Gastrocnemius medialis (tissue), 4 donors: Measurements from ENCODE around the gene ZNF778. TPM values are rescaled to one million over a fixed set of nuclear protein-coding genes. Genes with fewer than 3 reads are reported as not detected.
A peak's percentile ranks its signal among the peaks of the same experiment; 100 is the strongest.

Experiments
- ATAC-seq, 2 donors: fragments of 150-250 bp; one replicate each; pipeline ENCODE4 v1.9.1; 2016
- DNase-seq, 2 donors: peaks; one replicate each; pipeline ENCODE4 v3.0.0-alpha.2; 2019
- H3K27ac ChIP-seq, 4 donors: fragments of 200-600 bp; sonication (generic); 1 replicate in 1 of 4; 2 replicates in 3 of 4; pipeline ENCODE4 v1.5.1; 2016 to 2018; ENCODE audit warnings: mild to moderate bottlenecking in 2 of 4, moderate library complexity in 1 of 4
- H3K27me3 ChIP-seq, 3 donors: fragments of 200-600 bp; sonication (generic) in 2 of 3; 1 replicate in 1 of 3; 2 replicates in 2 of 3; pipeline versions ENCODE4 v1.5.1 to v1.6.0; 2016 to 2019; ENCODE audit warnings: mild to moderate bottlenecking in 1 of 3, moderate library complexity in 1 of 3
- H3K36me3 ChIP-seq, 2 donors: fragments of 200-600 bp; sonication (generic) in 1 of 2; one replicate each; pipeline ENCODE4 v1.5.1; 2017 to 2018
- H3K4me1 ChIP-seq, 2 donors: fragments of 200-600 bp; sonication (generic) in 1 of 2; one replicate each; pipeline ENCODE4 v1.5.1; 2016 to 2017; ENCODE audit warnings: mild to moderate bottlenecking in 2 of 2
- H3K4me3 ChIP-seq, 4 donors: fragments of 200-600 bp; sonication (generic) in 3 of 4; 1 replicate in 1 of 4; 2 replicates in 3 of 4; pipeline ENCODE4 v1.5.1; 2016 to 2019; ENCODE audit warnings: mild to moderate bottlenecking in 2 of 4
- H3K9me3 ChIP-seq, 3 donors: fragments of 200-600 bp; sonication (generic) in 2 of 3; 1 replicate in 1 of 3; 2 replicates in 2 of 3; pipeline ENCODE4 v1.5.1; 2016 to 2019
- POLR2A ChIP-seq, 2 donors: fragments of 450-650 bp; IDR thresholded peaks; one replicate each; pipeline ENCODE4 v1.6.1; 2017; ENCODE audit warnings: antibody characterized with exemption in 2 of 2, mild to moderate bottlenecking in 2 of 2, moderate library complexity in 2 of 2
- in situ Hi-C, 4 donors: fragments of 200-750 bp; cut with MboI; loops; one replicate each; pipeline versions ENCODE4 v1.15.0 to v1.8.0; 2017; ENCODE audit warnings: low sequenced_read_pairs in 4 of 4
- intact Hi-C: fragments of 100-400 bp; cut with DNase I; formaldehyde crosslinking; loops from one replicate; pipeline ENCODE4 v1.15.1; 2023; ENCODE audit warnings: low total_unique reads
- total RNA-seq, 4 donors: library from RNA; depleted of rRNA; stranded (reverse); fragments of >200 nt; gene quantifications; one replicate each; pipeline versions ENCODE4 v1.1.0 to v1.2.3, GENCODE V29; 2016
- TF ChIP-seq, protein P1 (sequence below), 5 experiments: fragments of 450-650 bp in 3 of 5; fragments of 200-600 bp in 2 of 5; sonication (generic) in 2 of 5; IDR thresholded peaks in 4 of 5; conservative IDR thresholded peaks in 1 of 5; 1 replicate in 4 of 5; 2 replicates in 1 of 5; pipeline ENCODE4 v1.5.1; 2016 to 2019; ENCODE audit warnings: antibody characterized with exemption in 5 of 5, mild to moderate bottlenecking in 3 of 5, moderate library complexity in 3 of 5

ZNF778 gene
- total RNA-seq, 4 donors from 2014 or later, result 10.7 to 21.3 (median 17.9) TPM

- TF ChIP-seq, protein P1, sequence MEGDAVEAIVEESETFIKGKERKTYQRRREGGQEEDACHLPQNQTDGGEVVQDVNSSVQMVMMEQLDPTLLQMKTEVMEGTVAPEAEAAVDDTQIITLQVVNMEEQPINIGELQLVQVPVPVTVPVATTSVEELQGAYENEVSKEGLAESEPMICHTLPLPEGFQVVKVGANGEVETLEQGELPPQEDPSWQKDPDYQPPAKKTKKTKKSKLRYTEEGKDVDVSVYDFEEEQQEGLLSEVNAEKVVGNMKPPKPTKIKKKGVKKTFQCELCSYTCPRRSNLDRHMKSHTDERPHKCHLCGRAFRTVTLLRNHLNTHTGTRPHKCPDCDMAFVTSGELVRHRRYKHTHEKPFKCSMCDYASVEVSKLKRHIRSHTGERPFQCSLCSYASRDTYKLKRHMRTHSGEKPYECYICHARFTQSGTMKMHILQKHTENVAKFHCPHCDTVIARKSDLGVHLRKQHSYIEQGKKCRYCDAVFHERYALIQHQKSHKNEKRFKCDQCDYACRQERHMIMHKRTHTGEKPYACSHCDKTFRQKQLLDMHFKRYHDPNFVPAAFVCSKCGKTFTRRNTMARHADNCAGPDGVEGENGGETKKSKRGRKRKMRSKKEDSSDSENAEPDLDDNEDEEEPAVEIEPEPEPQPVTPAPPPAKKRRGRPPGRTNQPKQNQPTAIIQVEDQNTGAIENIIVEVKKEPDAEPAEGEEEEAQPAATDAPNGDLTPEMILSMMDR (IDR thresholded peaks at IDR 0.05 in 4 of 5, conservative IDR thresholded peaks at IDR 0.05 in 1 of 5), result no peak
- no peak for TF ChIP-seq POLR2A (IDR thresholded peaks at IDR 0.05)
- intact Hi-C loops, result no loop called here
- no peaks in the 10 kb centered on the region for H3K36me3 ChIP-seq
- H3K4me3 ChIP-seq, result no peak overlapping the region
- in situ Hi-C loops, result no loop called here
- H3K9me3 ChIP-seq, result no peaks in the 10 kb centered on the region
- peak overlapping the region in 2 of 4 donors; percentile 94 to 99 for H3K27ac ChIP-seq
- no peak for ATAC-seq
- DNase-seq, result no peak
- H3K4me1 ChIP-seq, result peaks cover 31 to 42% of the 10 kb centered on the region in 2 donors
- H3K27me3 ChIP-seq, result no peaks in the 10 kb centered on the region
Observed at GRCh38 chr16:89176717-89177116, 40.8 kb upstream of the ZNF778 start.

GRCh38 chr16:89177501-89177900 lies 40.0 kb upstream of the ZNF778 start:
- H3K27me3 ChIP-seq, result no peaks in the 10 kb centered on the region

GRCh38 chr16:89178453-89179147 lies 38.9 kb upstream of the ZNF778 start:
- H3K9me3 ChIP-seq, result no peaks in the 10 kb centered on the region
- ATAC-seq, result no peak
- in situ Hi-C loops (no loop called here), intact Hi-C loops (no loop called here)
- no peak overlapping the region for H3K27ac ChIP-seq
- TF ChIP-seq, protein P1 (IDR thresholded peaks at IDR 0.05 in 4 of 5, conservative IDR thresholded peaks at IDR 0.05 in 1 of 5), result no peak
- no peak for DNase-seq
- H3K4me1 ChIP-seq, result peaks cover 19 to 26% of the 10 kb centered on the region in 2 donors
- no peak overlapping the region for H3K4me3 ChIP-seq
- H3K36me3 ChIP-seq, result peaks cover 0 to 7% of the 10 kb centered on the region in 2 donors
- no peaks in the 10 kb centered on the region for H3K27me3 ChIP-seq

More at GRCh38 chr16:89177501-89177900, 40.0 kb upstream of the ZNF778 start:
- Histone ChIP-seq H3K27ac (no peak overlapping the region), H3K36me3 (peaks cover 0 to 3% of the 10 kb centered on the region in 2 donors), H3K9me3 (no peaks in the 10 kb centered on the region), H3K4me1 (peaks cover 30 to 37% of the 10 kb centered on the region in 2 donors), H3K4me3 (no peak overlapping the region)
- ATAC-seq (no peak), DNase-seq (no peak)
- in situ Hi-C loops (no loop called here), intact Hi-C loops (no loop called here)
- TF ChIP-seq POLR2A (IDR thresholded peaks at IDR 0.05), result no peak
- TF ChIP-seq, protein P1 (IDR thresholded peaks at IDR 0.05 in 4 of 5, conservative IDR thresholded peaks at IDR 0.05 in 1 of 5), result no peak

GRCh38 chr16:89179148-89179484 lies 38.4 kb upstream of the ZNF778 start:
- no peak overlapping the region for H3K27ac ChIP-seq
- peaks cover 0 to 7% of the 10 kb centered on the region in 2 donors for H3K36me3 ChIP-seq
- TF ChIP-seq, protein P1 (IDR thresholded peaks at IDR 0.05 in 4 of 5, conservative IDR thresholded peaks at IDR 0.05 in 1 of 5), result no peak
- no peak for TF ChIP-seq POLR2A (IDR thresholded peaks at IDR 0.05)
- no peaks in the 10 kb centered on the region for H3K27me3 ChIP-seq
- DNase-seq (no peak), ATAC-seq (no peak)
- in situ Hi-C loops, result no loop called here
- intact Hi-C loops, result no loop called here
- H3K4me1 ChIP-seq, result peaks cover 14 to 21% of the 10 kb centered on the region in 2 donors
- H3K4me3 ChIP-seq, result no peak overlapping the region
- H3K9me3 ChIP-seq, result no peaks in the 10 kb centered on the region
